GM21360 (cell line): Measurements from ENCODE around the gene FBXL19.
"Not testable (repeated sequence)": the region's sequence is repeated elsewhere in the genome, so short reads cannot be mapped to it uniquely, and the experiment has no call there.

Source experiments
- ATAC-seq: cut with Tn5 transposase; IDR thresholded peaks from one replicate; pipeline ENCODE4 v1.9.1; 2021; ENCODE audit warnings: mild to moderate bottlenecking, moderate library complexity; ENCODE audit not compliant: unreplicated experiment

Gene FBXL19, protein sequence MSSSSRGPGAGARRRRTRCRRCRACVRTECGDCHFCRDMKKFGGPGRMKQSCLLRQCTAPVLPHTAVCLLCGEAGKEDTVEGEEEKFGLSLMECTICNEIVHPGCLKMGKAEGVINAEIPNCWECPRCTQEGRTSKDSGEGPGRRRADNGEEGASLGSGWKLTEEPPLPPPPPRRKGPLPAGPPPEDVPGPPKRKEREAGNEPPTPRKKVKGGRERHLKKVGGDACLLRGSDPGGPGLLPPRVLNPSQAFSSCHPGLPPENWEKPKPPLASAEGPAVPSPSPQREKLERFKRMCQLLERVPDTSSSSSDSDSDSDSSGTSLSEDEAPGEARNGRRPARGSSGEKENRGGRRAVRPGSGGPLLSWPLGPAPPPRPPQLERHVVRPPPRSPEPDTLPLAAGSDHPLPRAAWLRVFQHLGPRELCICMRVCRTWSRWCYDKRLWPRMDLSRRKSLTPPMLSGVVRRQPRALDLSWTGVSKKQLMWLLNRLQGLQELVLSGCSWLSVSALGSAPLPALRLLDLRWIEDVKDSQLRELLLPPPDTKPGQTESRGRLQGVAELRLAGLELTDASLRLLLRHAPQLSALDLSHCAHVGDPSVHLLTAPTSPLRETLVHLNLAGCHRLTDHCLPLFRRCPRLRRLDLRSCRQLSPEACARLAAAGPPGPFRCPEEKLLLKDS

DNA sequence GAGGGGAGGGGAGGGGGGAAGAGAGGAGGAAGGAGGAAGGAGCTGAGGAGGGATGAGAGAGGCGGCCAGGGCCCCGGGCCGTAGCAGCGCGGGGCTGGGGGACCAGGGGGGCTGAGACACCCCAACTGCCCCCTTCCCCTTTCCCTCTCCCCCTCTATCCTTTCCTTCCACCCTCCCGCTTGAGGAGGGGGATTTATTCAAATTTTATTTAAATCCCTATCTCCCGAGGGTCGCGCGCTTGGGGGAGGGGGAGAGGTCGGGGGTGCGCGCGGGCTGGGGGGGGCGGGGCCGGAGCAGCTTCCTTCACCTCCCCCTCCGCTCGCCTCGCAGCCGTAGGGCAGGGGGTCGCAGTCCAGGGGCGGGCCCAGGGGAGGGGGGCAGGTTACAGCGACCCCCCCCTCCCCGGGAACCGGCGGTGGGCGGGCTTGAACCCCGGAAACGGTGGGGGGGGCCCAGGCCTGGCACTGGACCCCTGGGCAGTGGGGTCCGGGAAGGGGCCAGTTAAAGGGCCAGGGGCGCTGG is at the start of gene FBXL19:
Gene FBXL19, plus strand, starts transcription at position 19 of the 522 bp plus-strand sequence. CDS start 2,183 bp downstream, outside the sequence.
- ATAC-seq, result no peak

GRCh38 chr16:30874244-30874820 is 49.0 kb upstream of the FBXL19 start:
- ATAC-seq, result peak; percentile 1

- ATAC-seq, result peak; percentile 67
Measured at GRCh38 chr16:30874821-30875717, 48.3 kb upstream of the FBXL19 start.

GRCh38 chr16:30875871-30876801 is 47.2 kb upstream of the FBXL19 start:
- ATAC-seq, result no peak

DNA sequence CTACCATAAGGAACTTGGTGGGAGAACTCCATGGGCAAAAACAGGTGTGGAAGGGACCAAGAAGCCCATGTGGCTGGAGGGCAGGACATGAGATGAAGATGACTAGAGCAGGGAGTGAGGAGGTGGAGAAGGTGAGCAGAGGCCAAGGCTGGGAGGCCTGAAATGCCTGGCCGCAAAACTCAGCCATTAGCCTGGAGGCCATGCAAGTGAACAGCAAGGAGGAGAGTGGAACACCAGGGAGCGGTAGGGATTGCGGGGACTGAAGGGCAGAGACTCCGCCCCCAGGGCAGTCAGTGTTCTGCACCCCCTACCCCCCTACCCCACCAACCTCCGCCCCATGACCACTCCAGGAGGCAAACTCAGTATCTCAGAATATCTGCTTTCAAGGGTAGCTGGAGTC is 46.5 kb upstream of the FBXL19 start:
- no peak for ATAC-seq

DNA sequence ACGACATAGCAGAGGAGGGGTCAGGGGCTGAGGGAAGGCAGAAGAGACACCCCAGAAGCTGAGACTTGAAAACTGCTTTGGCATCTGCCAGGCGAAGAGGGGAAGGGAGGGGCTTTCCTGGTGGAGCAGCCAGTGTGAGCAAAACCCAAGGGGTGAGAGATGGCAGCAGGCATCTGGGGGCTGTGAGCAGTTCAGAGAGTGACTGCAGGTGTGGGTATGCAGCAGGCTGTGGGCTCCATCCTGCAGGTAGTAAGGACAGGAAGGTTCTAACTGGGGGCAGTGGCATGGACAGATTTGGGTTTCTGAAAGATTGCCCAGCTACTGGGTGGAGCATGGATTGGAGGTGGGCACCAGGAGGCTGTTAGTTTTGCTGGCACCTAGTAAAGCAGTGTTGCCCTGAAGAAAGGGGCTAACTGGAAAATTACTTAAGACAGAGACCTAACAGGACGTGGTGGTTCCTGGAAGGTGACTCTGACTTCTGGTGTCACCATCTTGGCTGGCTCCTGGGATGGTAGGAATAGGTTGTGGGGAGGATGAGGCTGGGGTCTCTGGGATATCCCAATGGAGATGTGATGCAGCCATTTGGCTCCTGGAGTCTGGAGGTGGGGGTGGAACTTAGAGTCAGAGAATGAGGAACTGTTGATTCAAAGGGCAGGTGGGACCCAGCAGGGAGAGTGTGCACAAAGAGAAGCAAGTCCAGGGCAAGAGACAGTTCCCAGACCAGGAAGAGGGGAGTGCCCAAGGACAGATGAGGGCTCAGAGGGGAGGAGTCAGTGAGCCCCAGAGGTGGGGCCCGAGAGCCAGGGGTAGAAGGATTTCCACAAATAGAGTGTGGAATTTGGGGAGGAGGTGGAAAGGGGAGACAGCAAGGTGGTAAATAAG is 40.7 kb upstream of the FBXL19 start:
- no peak for ATAC-seq

DNA sequence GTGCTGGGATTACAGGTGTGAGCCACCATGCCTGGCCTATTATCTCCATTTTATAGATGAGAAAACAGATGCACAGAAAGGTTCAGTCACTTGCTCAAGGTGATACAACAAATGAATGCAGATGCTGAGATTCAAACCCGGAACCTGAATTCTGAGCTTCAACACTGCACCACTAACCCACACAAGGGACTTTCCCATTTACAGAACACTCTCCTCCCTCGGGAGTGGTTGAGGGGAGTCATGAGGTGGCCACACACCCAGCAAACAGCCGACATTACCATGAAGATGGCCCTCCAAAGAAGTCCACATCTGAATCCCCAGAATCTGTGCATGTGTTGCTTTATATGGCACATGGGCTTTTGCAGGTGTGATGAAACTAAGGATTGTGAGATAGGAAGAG is 38.6 kb upstream of the FBXL19 start:
- no peak for ATAC-seq

DNA sequence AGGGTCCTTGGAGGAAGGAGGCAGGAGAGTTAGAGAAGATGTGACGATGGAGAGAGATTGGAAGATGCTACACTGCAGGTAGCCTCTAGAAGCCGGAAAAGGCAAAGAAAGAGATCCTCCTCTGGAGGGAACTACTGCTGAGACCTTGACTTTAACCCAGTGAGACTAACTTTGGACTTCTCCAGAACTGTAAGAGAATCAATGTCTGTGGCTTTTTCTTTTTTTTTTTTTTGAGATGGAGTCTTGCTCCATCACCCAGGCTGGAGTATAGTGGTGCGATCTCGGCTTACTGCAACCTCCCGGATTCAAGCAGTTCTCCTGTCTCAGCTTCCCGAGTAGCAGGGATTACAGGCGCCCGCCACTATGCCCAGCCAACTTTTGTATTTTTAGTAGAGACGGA is 38.2 kb upstream of the FBXL19 start:
- ATAC-seq, result no peak

DNA sequence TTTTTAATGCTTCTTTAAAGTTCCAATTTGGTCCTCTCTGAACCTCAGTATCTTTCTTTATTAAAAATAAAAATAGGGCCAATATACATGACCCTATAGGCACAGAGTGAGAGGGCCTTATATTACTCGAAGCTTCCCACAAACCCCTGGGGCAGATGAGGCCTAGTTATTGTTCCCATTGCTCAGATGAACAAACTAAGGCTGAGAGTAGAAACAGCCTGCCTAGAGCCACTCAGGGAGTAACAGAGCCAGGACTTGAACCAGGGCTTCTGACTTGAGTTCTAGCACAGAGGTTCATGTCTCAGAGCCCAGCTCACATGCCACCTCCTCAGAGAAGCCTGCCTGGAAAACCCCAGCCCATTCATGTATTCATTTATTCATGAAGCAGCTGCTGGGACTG is 37.2 kb upstream of the FBXL19 start:
- no peak for ATAC-seq

DNA sequence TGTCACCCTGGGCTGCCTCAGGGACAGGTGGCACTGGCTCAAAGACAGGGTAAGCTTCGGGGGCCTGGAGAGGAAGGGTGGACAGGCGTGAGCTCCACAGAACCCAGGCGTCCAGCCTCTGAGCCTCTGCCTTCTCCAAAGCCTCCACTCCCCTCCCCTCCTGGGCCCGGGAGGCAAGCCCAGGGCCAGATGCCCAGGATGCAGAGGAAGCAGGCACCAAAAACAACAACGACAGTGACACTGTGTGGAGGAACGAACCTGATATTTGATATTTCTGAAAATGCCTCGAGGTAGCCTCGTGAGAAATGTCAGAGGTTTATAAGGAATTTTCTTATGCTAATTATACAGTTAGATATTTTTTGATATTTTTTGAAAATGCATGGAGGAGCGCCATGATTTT is 35.4 kb upstream of the FBXL19 start:
- no peak for ATAC-seq

GRCh38 chr16:30888856-30889499 is 34.4 kb upstream of the FBXL19 start:
- ATAC-seq, result no peak

DNA sequence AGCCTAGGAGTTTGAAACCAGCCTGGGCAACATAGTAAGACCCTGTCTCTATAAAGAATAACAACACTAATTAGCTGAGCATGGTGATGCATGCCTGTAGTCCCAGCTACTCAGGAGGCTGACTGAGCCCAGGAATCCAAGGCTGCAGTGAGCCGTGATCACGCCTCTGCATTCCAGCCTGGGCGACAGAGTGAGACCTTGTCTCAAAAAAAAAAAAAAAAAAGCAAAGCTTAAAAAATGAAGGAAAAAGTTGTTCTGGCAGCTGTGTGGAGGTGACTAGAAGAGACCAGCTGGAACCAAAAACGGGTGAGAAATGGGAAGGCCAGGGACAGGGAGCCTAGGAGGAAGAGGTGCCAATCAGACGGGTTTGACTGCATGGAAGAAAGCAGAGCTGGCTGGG is 33.7 kb upstream of the FBXL19 start:
- ATAC-seq, result no peak

DNA sequence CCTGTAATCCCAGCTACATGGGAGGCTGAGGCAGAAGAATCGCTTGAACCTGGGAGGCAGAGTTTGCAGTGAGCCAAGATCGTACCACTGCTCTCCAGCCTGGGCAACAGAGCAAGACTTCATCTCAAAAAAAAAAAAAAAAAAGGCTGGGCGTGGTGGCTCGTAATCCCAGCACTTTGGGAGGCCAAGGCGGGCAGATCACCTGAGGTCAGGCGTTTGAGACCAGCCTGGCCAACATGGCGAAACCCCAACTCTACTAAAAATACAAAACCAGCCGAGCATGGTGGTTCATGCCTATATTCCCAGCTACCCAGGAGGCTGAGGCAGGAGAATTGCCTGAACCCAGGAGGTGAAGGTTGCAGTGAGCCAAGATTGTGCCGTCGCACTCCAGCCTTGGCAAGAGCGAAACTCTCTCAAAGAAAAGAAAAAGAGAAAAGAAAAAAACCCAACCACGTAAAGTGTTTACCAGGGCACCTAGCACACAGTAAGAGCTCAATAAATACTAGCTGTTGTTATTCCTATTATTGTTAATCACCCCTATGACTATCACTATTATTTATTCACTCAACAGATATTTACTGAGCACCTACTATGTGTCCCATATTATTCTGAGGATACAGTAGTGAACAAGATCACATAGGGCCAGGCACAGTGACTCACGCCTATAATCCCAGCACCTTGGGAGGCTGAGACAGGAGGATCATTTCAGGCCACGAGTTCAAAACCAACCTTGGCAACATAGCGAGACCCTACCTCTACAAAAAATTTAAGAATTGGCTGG is 32.1 kb upstream of the FBXL19 start:
- not testable (repeated sequence) for ATAC-seq

DNA sequence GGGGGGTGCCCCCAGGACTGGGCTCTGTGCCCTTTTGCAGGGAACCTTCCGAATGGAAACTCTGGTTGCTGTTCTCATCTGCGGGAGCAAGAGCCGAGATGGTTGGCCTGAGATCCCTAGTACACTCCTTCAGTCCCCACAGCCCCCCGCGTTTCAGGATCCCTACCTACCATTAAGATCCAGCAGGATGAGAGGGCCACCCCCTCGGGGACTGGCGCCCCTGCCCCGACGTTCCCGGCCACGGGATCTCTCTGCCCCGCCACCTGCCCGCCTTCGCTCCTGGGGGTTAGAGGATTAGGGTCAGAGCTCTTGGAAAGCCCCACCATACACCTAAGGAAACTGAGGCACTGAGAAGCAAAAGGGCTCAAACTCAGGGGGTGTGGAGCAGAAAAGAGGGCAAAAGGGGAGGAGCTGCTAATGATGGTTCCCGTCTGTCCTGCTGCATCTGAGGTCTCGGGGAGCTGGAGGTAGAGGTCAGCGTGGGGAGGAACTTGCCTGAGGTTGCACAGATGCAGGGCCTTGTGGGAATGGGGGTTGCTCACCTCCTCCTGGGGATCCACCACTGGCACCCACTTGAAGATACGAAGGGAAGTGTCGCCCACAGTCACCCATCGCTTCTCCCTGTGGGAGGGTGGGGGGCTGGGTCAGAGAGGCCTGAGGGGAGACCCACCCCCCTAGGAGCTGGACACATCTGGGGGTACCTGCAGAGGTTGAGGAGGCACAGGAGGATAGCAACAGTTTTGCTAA is 30.5 kb upstream of the FBXL19 start:
- no peak for ATAC-seq

GRCh38 chr16:30893417-30893743 is 30.0 kb upstream of the FBXL19 start:
- ATAC-seq, result peak; percentile 3

GRCh38 chr16:30893744-30894539 is 29.4 kb upstream of the FBXL19 start, which contains the start of gene BCL7C:
Gene BCL7C (minus strand): TSS chr16:30894077. CDS start chr16:30893944, 133 bp downstream.
- peak; percentile 64 for ATAC-seq
